A673 (cell line): ENCODE measurements around the gene FDXR. TPM values are rescaled to one million over a fixed set of nuclear protein-coding genes. Genes with fewer than 3 reads are reported as not detected.
A peak's percentile ranks its signal among the peaks of the same experiment; 100 is the strongest.

Source experiments
- BruUV-seq: library from RNA; stranded (reverse); fragments of 400-500 nt; replicated peaks from 2 replicates; lab custom pipeline; 2021; lab: Mats Ljungman, UMichigan
- CTCF ChIA-PET: fragments of 300-600 bp; sonication (Branson Sonifier 250); formaldehyde crosslinking; loops from one replicate; lab custom pipeline; 2022; ENCODE audit warnings: antibody characterized with exemption; lab: Charles Lee
- POLR2A ChIA-PET: fragments of 300-600 bp; sonication (Branson Sonifier 250); formaldehyde crosslinking; loops from one replicate; lab custom pipeline; 2022; ENCODE audit warnings: antibody characterized with exemption; ENCODE audit not compliant: low non-redundant PET; lab: Charles Lee
- DNase-seq: peaks from one replicate; pipeline ENCODE4 v3.0.0-alpha.2; 2015; ENCODE audit warnings: low spot score
- H3K27ac ChIP-seq: fragments of 200-600 bp; sonication (generic); 2 replicates; pipeline ENCODE4 v1.5.1; 2016; ENCODE audit warnings: mixed run types, low read depth, mild to moderate bottlenecking, mixed read lengths, antibody characterized with exemption, low read length; ENCODE audit not compliant: poor library complexity, severe bottlenecking
- H3K27me3 ChIP-seq: fragments of 200-600 bp; sonication (generic); replicated peaks from 2 replicates; pipeline ENCODE4 v1.6.1; 2017; ENCODE audit warnings: mixed run types, low read depth, mild to moderate bottlenecking, mixed read lengths, antibody characterized with exemption, low read length; ENCODE audit not compliant: insufficient read depth, poor library complexity
- H3K36me3 ChIP-seq: fragments of 200-600 bp; sonication (generic); 2 replicates; pipeline ENCODE4 v1.6.1; 2016; ENCODE audit warnings: mixed run types, mild to moderate bottlenecking, mixed read lengths, antibody characterized with exemption, low read length; ENCODE audit not compliant: insufficient read depth, poor library complexity, severe bottlenecking
- H3K4me1 ChIP-seq: fragments of 200-600 bp; sonication (generic); 2 replicates; pipeline ENCODE4 v1.6.1; 2017; ENCODE audit warnings: mixed run types, mild to moderate bottlenecking, mixed read lengths, antibody characterized with exemption, low read length; ENCODE audit not compliant: insufficient read depth, poor library complexity, severe bottlenecking
- H3K4me3 ChIP-seq: fragments of 200-600 bp; sonication (generic); 2 replicates; pipeline ENCODE4 v1.5.1; 2016; ENCODE audit warnings: low read depth, mixed run types, mild to moderate bottlenecking, mixed read lengths, low read length; ENCODE audit not compliant: poor library complexity, severe bottlenecking
- H3K9me3 ChIP-seq: fragments of 200-600 bp; sonication (generic); 2 replicates; pipeline ENCODE4 v1.6.1; 2016; ENCODE audit warnings: mixed run types, low read depth, mild to moderate bottlenecking, mixed read lengths, antibody characterized with exemption, low read length; ENCODE audit not compliant: poor library complexity, severe bottlenecking
- CTCF ChIP-seq: fragments of 300-800, 200-600 bp; sonication (generic); conservative IDR thresholded peaks from 2 replicates; pipeline ENCODE4 v1.5.1; 2017; ENCODE audit warnings: low read depth, mild to moderate bottlenecking, antibody characterized with exemption, low read length, moderate library complexity, mixed read lengths
- EZH2 ChIP-seq: fragments of 200-600 bp; sonication (generic); IDR thresholded peaks from 2 replicates; pipeline ENCODE4 v1.6.1; 2017; ENCODE audit warnings: borderline replicate concordance, low read depth, mild to moderate bottlenecking, mixed read lengths, antibody characterized with exemption, low read length; ENCODE audit not compliant: poor library complexity, severe bottlenecking
- intact Hi-C: fragments of 100-400 bp; cut with micrococcal nuclease; formaldehyde crosslinking; loops from one replicate; pipeline ENCODE4 v1.10.0; 2022; ENCODE audit not compliant: unreplicated experiment
- total RNA-seq: library from RNA; stranded (reverse); gene quantifications from 2 replicates; pipeline ENCODE4 v1.2.3, GENCODE V29; 2021

The FDXR gene
- total RNA-seq, 1 experiment from 2014 or later = 17.8 TPM

GRCh38 chr17:74824961-74825627, 47.7 kb downstream of the FDXR start:
- Histone ChIP-seq H3K27ac (peak overlapping the region; percentile 94), H3K4me1 (peaks cover 65% of the 10 kb centered on the region), H3K36me3 (peaks cover 3% of the 10 kb centered on the region), H3K4me3 (no peak overlapping the region), H3K9me3 (no peaks in the 10 kb centered on the region), H3K27me3 (no peaks in the 10 kb centered on the region)
- TF ChIP-seq CTCF = no peak
- TF ChIP-seq EZH2 = no peak
- ChIA-PET CTCF (no interaction called here), POLR2A (no interaction called here)
- intact Hi-C loops = loop anchor here (5.0 kb wide), 1 partner anchor 37 kb away; no protein-coding TSS in a partner anchor
- BruUV-seq = no TSS peak
- DNase-seq = no peak

GRCh38 chr17:74822939-74823367, 49.8 kb downstream of the FDXR start:
- Histone ChIP-seq H3K27me3 (no peaks in the 10 kb centered on the region), H3K4me1 (peaks cover 65% of the 10 kb centered on the region), H3K27ac (peak overlapping the region; percentile 94), H3K4me3 (no peak overlapping the region), H3K36me3 (peaks cover 3% of the 10 kb centered on the region), H3K9me3 (no peaks in the 10 kb centered on the region)
- DNase-seq = peak; percentile 93
- no peak for TF ChIP-seq EZH2
- no peak for TF ChIP-seq CTCF
- BruUV-seq = no TSS peak
- intact Hi-C loops = loop anchor here (5.0 kb wide), 1 partner anchor 39 kb away; no protein-coding TSS in a partner anchor
- POLR2A ChIA-PET = interaction anchor here (0.6 kb wide), 1 partner anchor 35 kb away, joined by 3 read pairs; no protein-coding TSS in a partner anchor
- CTCF ChIA-PET = interaction anchor here (0.7 to 1.6 kb wide), 5 partner anchors 20 to 50 kb away, joined by 4 to 12 read pairs (median 5); partner anchors contain the start of gene GRIN2C

- H3K4me1 ChIP-seq = peaks cover 65% of the 10 kb centered on the region
- ChIA-PET POLR2A (no interaction called here), CTCF (interaction anchor here (0.7 to 1.6 kb wide), 5 partner anchors 20 to 51 kb away, joined by 4 to 12 read pairs (median 5); partner anchors contain the start of gene GRIN2C)
- DNase-seq = peak; percentile 61
- no peak overlapping the region for H3K4me3 ChIP-seq
- H3K9me3 ChIP-seq = no peaks in the 10 kb centered on the region
- intact Hi-C loops = loop anchor here (5.0 kb wide), 1 partner anchor 40 kb away; no protein-coding TSS in a partner anchor
- peaks cover 3% of the 10 kb centered on the region for H3K36me3 ChIP-seq
- no peaks in the 10 kb centered on the region for H3K27me3 ChIP-seq
- peak overlapping the region; percentile 94 for H3K27ac ChIP-seq
- no peak for TF ChIP-seq CTCF
- BruUV-seq = no TSS peak
These were observed 50.4 kb downstream of the FDXR start for GRCh38 chr17:74822335-74822938.
